HG03520 (cell line): Measurements from ENCODE around the gene MICAL2.
A peak's percentile ranks its signal among the peaks of the same experiment; 100 is the strongest.

ENCODE experiments used
- ATAC-seq: cut with Tn5 transposase; IDR thresholded peaks from one replicate; pipeline ENCODE4 v1.9.1; 2021; ENCODE audit warnings: mild to moderate bottlenecking, moderate library complexity; ENCODE audit not compliant: unreplicated experiment

MICAL2 gene

GRCh38 chr11:12167061-12168000 lies 56.9 kb downstream of the MICAL2 start:
- no peak for ATAC-seq

- ATAC-seq, result no peak
Observed at GRCh38 chr11:12168114-12168513, 57.7 kb downstream of the MICAL2 start.

- ATAC-seq, result no peak
Observed at GRCh38 chr11:12169822-12170221, 59.4 kb downstream of the MICAL2 start.

GRCh38 chr11:12170501-12170900 lies 60.1 kb downstream of the MICAL2 start:
- ATAC-seq, result no peak

GRCh38 chr11:12170984-12171383 lies 60.6 kb downstream of the MICAL2 start:
- no peak for ATAC-seq

DNA sequence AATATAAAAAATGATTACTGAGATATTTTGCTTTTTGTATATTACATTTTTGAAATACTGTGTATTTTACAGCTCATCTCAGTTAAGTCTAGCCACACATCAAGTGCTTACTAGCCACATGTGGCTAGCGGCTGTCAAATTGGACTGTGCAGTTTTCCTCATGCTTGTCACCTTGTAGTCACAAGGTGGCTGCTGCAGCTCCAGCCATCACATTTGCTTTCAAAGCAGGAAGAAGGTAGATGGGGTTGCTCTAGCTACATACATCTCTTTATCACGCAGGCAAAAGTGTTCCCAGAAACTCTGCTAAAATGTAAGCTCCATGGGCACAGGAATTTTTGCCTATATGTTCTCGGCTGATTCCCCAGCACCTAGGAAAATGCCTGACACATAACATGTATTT lies 61.5 kb downstream of the MICAL2 start:
- no peak for ATAC-seq

GRCh38 chr11:12172493-12173013 lies 62.2 kb downstream of the MICAL2 start:
- ATAC-seq, result no peak

GRCh38 chr11:12173111-12173510 lies 62.7 kb downstream of the MICAL2 start:
- ATAC-seq, result no peak

- ATAC-seq, result peak; percentile 25
Observed at GRCh38 chr11:12174128-12174476, 63.7 kb downstream of the MICAL2 start.

GRCh38 chr11:12174477-12175143 lies 64.2 kb downstream of the MICAL2 start:
- ATAC-seq, result peak; percentile 83

DNA sequence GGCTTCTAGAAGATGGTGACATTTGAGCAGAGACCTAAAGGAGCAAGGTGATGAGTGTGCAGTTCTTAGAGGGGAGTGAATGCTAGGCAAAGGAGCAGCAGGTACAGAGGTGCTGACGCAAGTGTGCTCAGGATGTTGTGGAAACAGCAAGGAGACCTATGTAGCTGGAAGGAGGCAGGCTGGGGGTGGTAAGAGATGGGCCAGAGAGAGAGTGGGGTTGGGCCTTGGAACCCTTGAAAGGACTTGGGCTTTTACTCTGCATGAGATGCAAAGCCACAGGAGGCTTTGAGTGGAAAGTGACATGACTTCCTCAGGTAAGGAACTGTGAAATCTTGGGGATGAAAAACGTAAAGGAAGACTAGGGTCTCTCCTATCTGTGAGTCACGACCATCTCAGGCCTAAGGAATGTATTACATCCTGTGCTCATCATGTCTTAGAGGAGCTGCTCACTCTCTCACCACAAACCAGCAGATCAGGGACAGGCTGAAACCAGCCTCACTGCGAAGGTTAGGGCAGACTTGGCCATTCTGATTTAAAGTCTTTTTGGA lies 65.4 kb downstream of the MICAL2 start:
- no peak for ATAC-seq

DNA sequence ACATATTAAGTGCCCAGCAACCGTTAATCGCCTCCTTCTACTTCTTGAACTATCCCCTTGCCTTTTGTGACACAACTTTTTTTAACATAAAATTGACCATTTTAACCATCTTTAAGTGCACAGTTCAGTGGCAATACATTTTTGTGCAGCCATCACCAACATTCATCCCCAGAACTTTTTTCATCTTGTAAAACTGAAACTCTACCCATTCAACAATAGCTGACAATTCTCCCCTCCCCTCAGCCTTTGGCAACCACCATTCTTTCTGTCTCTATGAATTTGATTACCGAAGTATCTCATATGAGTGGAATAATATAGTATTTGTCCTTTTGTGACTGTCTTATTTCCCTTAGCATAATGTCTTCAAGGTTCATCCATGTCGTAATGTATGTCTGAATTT lies 66.0 kb downstream of the MICAL2 start:
- ATAC-seq, result no peak

GRCh38 chr11:12177739-12178338 lies 67.4 kb downstream of the MICAL2 start:
- ATAC-seq, result no peak

- no peak for ATAC-seq
Observed at GRCh38 chr11:12179019-12179418, 68.6 kb downstream of the MICAL2 start.

- ATAC-seq, result no peak
Observed at GRCh38 chr11:12179531-12179930, 69.1 kb downstream of the MICAL2 start.

DNA sequence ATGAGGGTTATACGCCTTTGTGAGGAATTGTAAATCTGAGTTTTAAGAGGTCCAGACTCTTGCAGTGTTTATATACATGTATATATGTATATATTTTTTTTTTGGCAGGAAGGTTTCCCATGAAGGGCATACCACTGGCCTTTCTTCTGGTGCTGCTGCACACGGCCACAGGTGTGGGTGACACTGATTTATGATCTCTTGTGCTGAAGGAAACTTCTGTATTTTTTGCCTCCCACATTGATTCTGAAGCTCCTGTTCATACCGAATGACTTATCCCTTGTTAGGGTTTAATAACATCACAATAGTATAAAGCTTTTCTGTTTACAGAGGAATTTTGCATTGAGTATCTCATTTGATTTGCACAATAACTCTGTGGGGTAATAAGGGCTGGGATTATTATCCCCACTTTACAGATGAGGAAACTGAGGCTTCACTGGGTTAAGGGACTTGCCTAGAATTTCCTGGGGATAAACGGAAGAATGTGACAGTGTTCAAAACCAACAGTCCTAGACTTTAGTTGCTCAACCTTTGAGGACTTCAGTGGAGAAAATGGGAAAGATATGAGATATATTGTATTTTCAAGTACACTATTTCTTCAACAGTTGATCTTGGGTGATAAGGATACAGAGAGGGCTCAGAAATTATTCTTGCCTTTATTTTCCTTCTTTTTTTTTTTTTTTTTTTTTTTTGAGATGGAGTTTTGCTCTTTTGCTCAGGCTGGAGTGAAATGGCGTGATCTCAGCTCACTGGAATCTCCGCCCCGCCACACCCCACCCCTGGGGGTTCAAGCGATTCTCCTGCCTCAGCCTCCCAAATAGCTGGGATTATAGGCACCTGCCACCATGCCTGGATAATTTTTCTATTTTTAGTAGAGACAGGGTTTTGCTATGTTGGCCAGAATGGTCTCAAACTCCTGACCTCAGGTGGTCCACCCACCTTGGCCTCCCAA lies 70.1 kb downstream of the MICAL2 start:
- no peak for ATAC-seq

DNA sequence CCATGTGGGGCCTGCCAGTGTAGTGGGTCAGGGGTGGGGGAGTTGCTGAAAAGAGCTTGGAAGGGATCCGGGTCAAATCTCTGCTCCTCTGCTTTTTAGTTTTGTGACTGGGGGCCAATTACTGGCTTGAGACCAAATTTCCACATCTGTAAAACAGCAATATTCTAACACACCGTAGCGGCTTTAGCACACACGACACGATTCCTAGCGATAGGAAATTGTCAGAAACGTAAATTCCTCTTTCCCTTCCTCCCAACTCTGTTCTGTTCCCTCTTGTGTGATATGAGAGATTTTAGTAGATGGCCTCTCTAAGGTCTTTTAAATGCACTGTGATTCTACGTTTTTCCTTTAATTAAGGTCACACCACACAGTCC lies 71.9 kb downstream of the MICAL2 start:
- no peak for ATAC-seq

GRCh38 chr11:12182676-12183541 lies 72.5 kb downstream of the MICAL2 start:
- ATAC-seq, result no peak
